ENCODE measurements around the gene C20orf144.

Gene C20orf144

GRCh38 chr20:33676652-33677645 is 14.8 kb downstream of the C20orf144 start:
- TF ChIP-seq FOXP2 (optimal IDR thresholded peaks at IDR 0.05; ENCODE audit: borderline replicate concordance, extremely low read depth, extremely low read length, insufficient read depth) (no peak), POLR2AphosphoS5 (IDR thresholded peaks at IDR 0.05; ENCODE audit: low read depth, low read length) (no peak)

- TF ChIP-seq FOXP2 (optimal IDR thresholded peaks at IDR 0.05; ENCODE audit: borderline replicate concordance, extremely low read depth, extremely low read length, insufficient read depth): no peak
- TF ChIP-seq TAF1 (IDR thresholded peaks at IDR 0.05; ENCODE audit: borderline replicate concordance, insufficient read depth, low read length): no peak
- TF ChIP-seq SIN3A (IDR thresholded peaks at IDR 0.05; ENCODE audit: borderline replicate concordance, insufficient read depth, low read length): no peak
- TF ChIP-seq, protein P1, sequence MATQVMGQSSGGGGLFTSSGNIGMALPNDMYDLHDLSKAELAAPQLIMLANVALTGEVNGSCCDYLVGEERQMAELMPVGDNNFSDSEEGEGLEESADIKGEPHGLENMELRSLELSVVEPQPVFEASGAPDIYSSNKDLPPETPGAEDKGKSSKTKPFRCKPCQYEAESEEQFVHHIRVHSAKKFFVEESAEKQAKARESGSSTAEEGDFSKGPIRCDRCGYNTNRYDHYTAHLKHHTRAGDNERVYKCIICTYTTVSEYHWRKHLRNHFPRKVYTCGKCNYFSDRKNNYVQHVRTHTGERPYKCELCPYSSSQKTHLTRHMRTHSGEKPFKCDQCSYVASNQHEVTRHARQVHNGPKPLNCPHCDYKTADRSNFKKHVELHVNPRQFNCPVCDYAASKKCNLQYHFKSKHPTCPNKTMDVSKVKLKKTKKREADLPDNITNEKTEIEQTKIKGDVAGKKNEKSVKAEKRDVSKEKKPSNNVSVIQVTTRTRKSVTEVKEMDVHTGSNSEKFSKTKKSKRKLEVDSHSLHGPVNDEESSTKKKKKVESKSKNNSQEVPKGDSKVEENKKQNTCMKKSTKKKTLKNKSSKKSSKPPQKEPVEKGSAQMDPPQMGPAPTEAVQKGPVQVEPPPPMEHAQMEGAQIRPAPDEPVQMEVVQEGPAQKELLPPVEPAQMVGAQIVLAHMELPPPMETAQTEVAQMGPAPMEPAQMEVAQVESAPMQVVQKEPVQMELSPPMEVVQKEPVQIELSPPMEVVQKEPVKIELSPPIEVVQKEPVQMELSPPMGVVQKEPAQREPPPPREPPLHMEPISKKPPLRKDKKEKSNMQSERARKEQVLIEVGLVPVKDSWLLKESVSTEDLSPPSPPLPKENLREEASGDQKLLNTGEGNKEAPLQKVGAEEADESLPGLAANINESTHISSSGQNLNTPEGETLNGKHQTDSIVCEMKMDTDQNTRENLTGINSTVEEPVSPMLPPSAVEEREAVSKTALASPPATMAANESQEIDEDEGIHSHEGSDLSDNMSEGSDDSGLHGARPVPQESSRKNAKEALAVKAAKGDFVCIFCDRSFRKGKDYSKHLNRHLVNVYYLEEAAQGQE (IDR thresholded peaks at IDR 0.05; ENCODE audit: insufficient read depth in 1 of 2, low read depth in 2 of 2, low read length in 2 of 2): no peak
- no peak; the same call in 1 of the 2 replicates for TF ChIP-seq POLR2AphosphoS5 (IDR thresholded peaks at IDR 0.05; ENCODE audit: low read depth, low read length)
Observed at GRCh38 chr20:33677991-33678702, 16.0 kb downstream of the C20orf144 start.

- no peak for TF ChIP-seq POLR2AphosphoS5 (IDR thresholded peaks at IDR 0.05; ENCODE audit: low read depth, low read length)
Observed at GRCh38 chr20:33679758-33680485, 17.8 kb downstream of the C20orf144 start.

DNA sequence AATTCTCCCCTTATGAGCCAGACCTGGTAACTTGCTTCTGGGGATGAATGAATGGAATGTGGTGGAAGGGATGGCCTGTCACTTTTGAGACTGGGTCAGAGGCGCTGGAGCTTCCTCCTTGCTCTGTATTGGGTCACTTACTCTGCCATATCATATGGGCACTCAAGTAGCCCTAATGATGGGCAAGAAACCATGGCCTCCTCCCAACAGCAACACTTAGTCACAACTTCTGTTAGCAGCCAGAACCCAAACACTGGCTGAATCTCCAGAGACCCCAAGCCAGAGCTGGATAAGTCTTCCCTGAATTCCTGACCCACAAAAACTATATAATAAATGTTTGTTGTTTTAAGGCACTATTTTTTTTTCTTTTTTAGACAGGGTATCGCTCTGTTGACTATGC is 18.6 kb downstream of the C20orf144 start:
- TF ChIP-seq POLR2AphosphoS5 (IDR thresholded peaks at IDR 0.05; ENCODE audit: low read depth, low read length): no peak
- TF ChIP-seq FOXP2 (optimal IDR thresholded peaks at IDR 0.05; ENCODE audit: borderline replicate concordance, extremely low read depth, extremely low read length, insufficient read depth): no peak
- TF ChIP-seq SIN3A (IDR thresholded peaks at IDR 0.05; ENCODE audit: borderline replicate concordance, insufficient read depth, low read length): no peak
- no peak for TF ChIP-seq TAF1 (IDR thresholded peaks at IDR 0.05; ENCODE audit: borderline replicate concordance, insufficient read depth, low read length)
- TF ChIP-seq, protein P1 (IDR thresholded peaks at IDR 0.05; ENCODE audit: insufficient read depth in 1 of 2, low read depth in 2 of 2, low read length in 2 of 2): no peak

DNA sequence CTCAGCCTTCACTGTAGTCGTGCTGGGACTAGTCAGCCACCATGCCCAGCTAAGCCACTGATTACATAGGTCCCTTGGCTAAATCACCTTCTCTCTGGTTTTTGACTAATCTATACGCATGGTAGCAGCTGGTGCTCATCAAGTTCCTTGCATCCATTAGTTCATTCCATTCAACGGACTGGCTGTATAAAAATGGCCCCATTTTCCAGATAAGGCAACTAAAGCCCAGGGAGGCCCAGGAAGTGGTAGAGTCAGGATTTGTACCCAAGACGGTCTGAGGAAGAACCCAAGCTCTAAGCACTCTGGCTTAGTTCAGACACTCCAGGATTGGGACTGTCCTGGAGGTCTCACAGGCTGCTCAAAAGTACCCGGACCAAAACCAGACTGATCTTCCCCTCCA is 19.2 kb downstream of the C20orf144 start:
- TF ChIP-seq SIN3A (IDR thresholded peaks at IDR 0.05; ENCODE audit: borderline replicate concordance, insufficient read depth, low read length) (no peak), POLR2AphosphoS5 (IDR thresholded peaks at IDR 0.05; ENCODE audit: low read depth, low read length) (no peak), TAF1 (IDR thresholded peaks at IDR 0.05; ENCODE audit: borderline replicate concordance, insufficient read depth, low read length) (no peak), FOXP2 (optimal IDR thresholded peaks at IDR 0.05; ENCODE audit: borderline replicate concordance, extremely low read depth, extremely low read length, insufficient read depth) (no peak)
- TF ChIP-seq, protein P1 (IDR thresholded peaks at IDR 0.05; ENCODE audit: insufficient read depth in 1 of 2, low read depth in 2 of 2, low read length in 2 of 2): no peak

Measured in PFSK-1 (cell line).